Neuron (in vitro differentiated cells): ENCODE results near the gene ODAPH.
"Not testable (repeated sequence)": the region's sequence is repeated elsewhere in the genome, so short reads cannot be mapped to it uniquely, and the experiment has no call there.

Source experiments
- H2AFZ ChIP-seq: one replicate; pipeline ENCODE4 v1.6.1; 2013; ENCODE audit warnings: low read depth, mild to moderate bottlenecking, inconsistent platforms, low read length, moderate library complexity
- H3K27me3 ChIP-seq: one replicate; pipeline ENCODE4 v1.6.1; 2013; ENCODE audit warnings: low read length; ENCODE audit not compliant: insufficient read depth
- H3K36me3 ChIP-seq: one replicate; pipeline ENCODE4 v1.6.1; 2013; ENCODE audit warnings: low read length; ENCODE audit not compliant: insufficient read depth
- H3K4me1 ChIP-seq: one replicate; pipeline ENCODE4 v1.6.1; 2013; ENCODE audit warnings: low read length; ENCODE audit not compliant: insufficient read depth
- H3K4me3 ChIP-seq: 2 replicates; pipeline ENCODE4 v1.5.1; 2013; ENCODE audit warnings: mild to moderate bottlenecking, low read length, moderate library complexity
- H3K9me3 ChIP-seq: one replicate; pipeline ENCODE4 v1.6.1; 2013; ENCODE audit warnings: low read length

Gene ODAPH

GRCh38 chr4:75555294-75556164, at the start of gene ODAPH:
Gene ODAPH (plus strand): TSS chr4:75556066. CDS start chr4:75556083, 17 bp downstream.
- peak within 1 kb of the TSS; percentile 35 for H2AFZ ChIP-seq
- H3K27me3 ChIP-seq = no peaks in the 10 kb centered on the region
- peaks cover 6% of the 10 kb centered on the region for H3K4me1 ChIP-seq
- H3K9me3 ChIP-seq = no peaks in the 10 kb centered on the region
- no peak within 1 kb of the TSS for H3K4me3 ChIP-seq
- H3K36me3 ChIP-seq = no peaks in the 10 kb centered on the region

GRCh38 chr4:75509592-75509991, 46.3 kb upstream of the ODAPH start:
- H3K4me3 ChIP-seq, H2AFZ ChIP-seq, H3K9me3 ChIP-seq, H3K27me3 ChIP-seq: not testable (repeated sequence)
- peaks cover 20% of the 10 kb centered on the region for H3K4me1 ChIP-seq
- peaks cover 25% of the 10 kb centered on the region for H3K36me3 ChIP-seq

- Histone ChIP-seq H3K4me1 (peaks cover 28% of the 10 kb centered on the region), H3K9me3 (peaks cover 2% of the 10 kb centered on the region), H2AFZ (no peak overlapping the region), H3K36me3 (peaks cover 16% of the 10 kb centered on the region), H3K27me3 (no peaks in the 10 kb centered on the region), H3K4me3 (peak overlapping the region; percentile 3)
These were observed 44.0 kb upstream of the ODAPH start for GRCh38 chr4:75511841-75512240.

- peaks cover 28% of the 10 kb centered on the region for H3K4me1 ChIP-seq
- peaks cover 18% of the 10 kb centered on the region for H3K36me3 ChIP-seq
- H3K9me3 ChIP-seq = peaks cover 2% of the 10 kb centered on the region
- peak overlapping the region; percentile 90 for H3K4me3 ChIP-seq
- no peaks in the 10 kb centered on the region for H3K27me3 ChIP-seq
- H2AFZ ChIP-seq = no peak overlapping the region
These were observed 43.3 kb upstream of the ODAPH start for GRCh38 chr4:75512386-75513211.

GRCh38 chr4:75513526-75514130, 42.2 kb upstream of the ODAPH start:
- Histone ChIP-seq H3K4me1 (peaks cover 28% of the 10 kb centered on the region), H3K36me3 (peaks cover 22% of the 10 kb centered on the region), H3K4me3 (peak overlapping the region; percentile 90), H3K9me3 (peaks cover 2% of the 10 kb centered on the region), H3K27me3 (no peaks in the 10 kb centered on the region), H2AFZ (peak overlapping the region; percentile 89)

GRCh38 chr4:75514131-75514948, 41.5 kb upstream of the ODAPH start, which contains the start of the genes RCHY1 and THAP6:
Gene RCHY1 (minus strand): TSS chr4:75514403. CDS start chr4:75514286, 117 bp downstream.
Gene THAP6 (plus strand): TSS chr4:75514473. CDS start chr4:75515453, 980 bp downstream.
- Histone ChIP-seq H3K9me3 (peaks cover 5% of the 10 kb centered on the region), H3K4me1 (peaks cover 28% of the 10 kb centered on the region), H3K36me3 (peaks cover 27% of the 10 kb centered on the region), H3K27me3 (no peaks in the 10 kb centered on the region), H2AFZ (peak within 1 kb of the TSS; percentile 89), H3K4me3 (peak within 1 kb of the TSS; percentile 90)

- Histone ChIP-seq H3K4me3 (peak overlapping the region; percentile 90), H3K27me3 (no peaks in the 10 kb centered on the region), H3K4me1 (peaks cover 28% of the 10 kb centered on the region), H3K36me3 (peaks cover 28% of the 10 kb centered on the region), H2AFZ (peak overlapping the region; percentile 89), H3K9me3 (peaks cover 3% of the 10 kb centered on the region)
These were observed 40.8 kb upstream of the ODAPH start for GRCh38 chr4:75514949-75515612.

- Histone ChIP-seq H2AFZ (no peak overlapping the region), H3K4me3 (no peak overlapping the region)
These were observed 39.7 kb upstream of the ODAPH start for GRCh38 chr4:75516144-75516543.

GRCh38 chr4:75519452-75519851, 36.4 kb upstream of the ODAPH start:
- not testable (repeated sequence) for H3K9me3 ChIP-seq, H3K4me1 ChIP-seq, H2AFZ ChIP-seq, H3K4me3 ChIP-seq, H3K27me3 ChIP-seq
- H3K36me3 ChIP-seq = peaks cover 44% of the 10 kb centered on the region

More at GRCh38 chr4:75516144-75516543, 39.7 kb upstream of the ODAPH start:
- Histone ChIP-seq H3K27me3 (no peaks in the 10 kb centered on the region), H3K36me3 (peaks cover 29% of the 10 kb centered on the region), H3K9me3 (peaks cover 3% of the 10 kb centered on the region), H3K4me1 (peaks cover 28% of the 10 kb centered on the region)

- Histone ChIP-seq H3K27me3 (no peaks in the 10 kb centered on the region), H3K4me1 (no peaks in the 10 kb centered on the region), H3K9me3 (no peaks in the 10 kb centered on the region), H2AFZ (no peak overlapping the region), H3K4me3 (no peak overlapping the region), H3K36me3 (peaks cover 62% of the 10 kb centered on the region)
These were observed 30.8 kb upstream of the ODAPH start for GRCh38 chr4:75525086-75525485.

GRCh38 chr4:75525910-75526309, 30.0 kb upstream of the ODAPH start:
- Histone ChIP-seq H3K36me3 (peaks cover 67% of the 10 kb centered on the region), H2AFZ (no peak overlapping the region), H3K27me3 (no peaks in the 10 kb centered on the region), H3K4me3 (no peak overlapping the region), H3K9me3 (no peaks in the 10 kb centered on the region), H3K4me1 (no peaks in the 10 kb centered on the region)

GRCh38 chr4:75527482-75527881, 28.4 kb upstream of the ODAPH start:
- no peak overlapping the region for H3K4me3 ChIP-seq
- peaks cover 74% of the 10 kb centered on the region for H3K36me3 ChIP-seq
- H3K4me1 ChIP-seq = no peaks in the 10 kb centered on the region
- no peaks in the 10 kb centered on the region for H3K27me3 ChIP-seq
- no peak overlapping the region for H2AFZ ChIP-seq
- H3K9me3 ChIP-seq = peaks cover 2% of the 10 kb centered on the region
